ENCODE data around the gene OR4D9. TPM values are rescaled to one million over a fixed set of nuclear protein-coding genes. Genes with fewer than 3 reads are reported as not detected.

The OR4D9 gene
- total RNA-seq, 1 experiment from 2014 or later: not detected

- no peak for TF ChIP-seq REST (IDR thresholded peaks at IDR 0.05; ENCODE audit: insufficient read depth in 1 of 2, low read depth in 2 of 2, low read length in 1 of 2)
- peak; percentile 29; the same call in 1 of the 2 replicates for TF ChIP-seq CTCF (IDR thresholded peaks at IDR 0.05)
- no peak for TF ChIP-seq SIN3A (IDR thresholded peaks at IDR 0.05; ENCODE audit: borderline replicate concordance, insufficient read depth, low read depth, low read length)
- peaks cover 4% of the 10 kb centered on the region; the same call in 1 of the 2 replicates for H3K27me3 ChIP-seq (ENCODE audit: control insufficient read depth, insufficient read depth, low read length)
- no TSS peak for BruUV-seq (replicated peaks)
- POLR2A ChIA-PET: no interaction called here
- ATAC-seq: no peak
- H3K27ac ChIP-seq (ENCODE audit: low read length): no peak overlapping the region
- DNase-seq (ENCODE audit: low read depth, low spot score): no peak
- in situ Hi-C loops (cut with HindIII; ENCODE audit: low pct_unique_long_range_greater_than_20kb, low sequenced_read_pairs) (no loop called here), intact Hi-C loops (cut with micrococcal nuclease; ENCODE audit: unreplicated experiment) (no loop called here)
- no peaks in the 10 kb centered on the region for H3K9me3 ChIP-seq (ENCODE audit: control insufficient read depth, insufficient read depth, low read depth, low read length)
- no peak overlapping the region for H3K4me3 ChIP-seq (ENCODE audit: low read depth in 2 of 2, low read length in 2 of 2)
- CTCF ChIA-PET: no interaction called here
- no peaks in the 10 kb centered on the region for H3K36me3 ChIP-seq (ENCODE audit: control insufficient read depth, insufficient read depth, low read length)
- no peaks in the 10 kb centered on the region for H3K4me1 ChIP-seq (ENCODE audit: control insufficient read depth, insufficient read depth, low read length)
Measured at GRCh38 chr11:59523541-59523940, 12.2 kb downstream of the OR4D9 start.

GRCh38 chr11:59528711-59529110 lies 17.4 kb downstream of the OR4D9 start:
- Histone ChIP-seq H3K9me3 (ENCODE audit: control insufficient read depth, insufficient read depth, low read depth, low read length) (no peaks in the 10 kb centered on the region), H3K4me1 (ENCODE audit: control insufficient read depth, insufficient read depth, low read length) (no peaks in the 10 kb centered on the region), H3K27me3 (ENCODE audit: control insufficient read depth, insufficient read depth, low read length) (no peaks in the 10 kb centered on the region), H3K4me3 (ENCODE audit: low read depth in 2 of 2, low read length in 2 of 2) (no peak overlapping the region), H3K27ac (ENCODE audit: low read length) (no peak overlapping the region), H3K36me3 (ENCODE audit: control insufficient read depth, insufficient read depth, low read length) (no peaks in the 10 kb centered on the region)
- intact Hi-C loops (cut with micrococcal nuclease; ENCODE audit: unreplicated experiment): no loop called here
- TF ChIP-seq TCF7L2 (IDR thresholded peaks at IDR 0.05; ENCODE audit: low read depth, low read length): no peak
- TF ChIP-seq SIN3A (IDR thresholded peaks at IDR 0.05; ENCODE audit: borderline replicate concordance, insufficient read depth, low read depth, low read length): no peak
- no peak for TF ChIP-seq CTCF (IDR thresholded peaks at IDR 0.05)
- TF ChIP-seq POLR2AphosphoS5 (IDR thresholded peaks at IDR 0.05; ENCODE audit: low read depth, low read length): no peak
- no peak for TF ChIP-seq REST (IDR thresholded peaks at IDR 0.05; ENCODE audit: insufficient read depth in 1 of 2, low read depth in 2 of 2, low read length in 1 of 2)
- in situ Hi-C loops (cut with HindIII; ENCODE audit: low pct_unique_long_range_greater_than_20kb, low sequenced_read_pairs): no loop called here
- no TSS peak for BruUV-seq (replicated peaks)
- POLR2A ChIA-PET: no interaction called here
- CTCF ChIA-PET: interaction anchor here (0.6 kb wide), 1 partner anchor 66 kb away, joined by 3 read pairs; no protein-coding TSS in a partner anchor
- no peak for DNase-seq (ENCODE audit: low read depth, low spot score)
- no peak for ATAC-seq
